Tibial nerve (tissue), 4 donors: Measurements from ENCODE around the gene CCDC61. TPM values are rescaled to one million over a fixed set of nuclear protein-coding genes. Genes with fewer than 3 reads are reported as not detected.

Experiments used
- DNase-seq, 2 donors: peaks; one replicate each; pipeline ENCODE4 v3.0.0-alpha.2; 2019; ENCODE audit warnings: low spot score in 2 of 2
- H3K27ac ChIP-seq, 4 donors: fragments of 200-600 bp; sonication (generic) in 3 of 4; one replicate each; pipeline ENCODE4 v1.5.1; 2017 to 2019; ENCODE audit warnings: mild to moderate bottlenecking in 1 of 4
- H3K27me3 ChIP-seq, 2 donors: fragments of 200-600 bp; sonication (generic) in 1 of 2; one replicate each; pipeline versions ENCODE4 v1.5.1 to v1.6.0; 2017 to 2019
- H3K36me3 ChIP-seq, 3 donors: fragments of 200-600 bp; sonication (generic); one replicate each; pipeline ENCODE4 v1.5.1; 2018 to 2019
- H3K4me1 ChIP-seq, 4 donors: fragments of 200-600 bp; sonication (generic) in 3 of 4; one replicate each; pipeline ENCODE4 v1.5.1; 2017 to 2019
- H3K4me3 ChIP-seq, 4 donors: fragments of 200-600 bp; sonication (generic) in 3 of 4; one replicate each; pipeline ENCODE4 v1.5.1; 2017 to 2019; ENCODE audit warnings: mild to moderate bottlenecking in 1 of 4, moderate library complexity in 1 of 4
- H3K9me3 ChIP-seq, 4 donors: fragments of 200-600 bp; sonication (generic) in 3 of 4; one replicate each; pipeline ENCODE4 v1.5.1; 2017 to 2019
- EP300 ChIP-seq, 2 donors: sonication (generic); formaldehyde crosslinking; IDR thresholded peaks; one replicate each; pipeline ENCODE4 v1.6.1; 2017; ENCODE audit warnings: antibody characterized with exemption in 2 of 2, mild to moderate bottlenecking in 1 of 2
- POLR2A ChIP-seq, 2 donors: fragments of 450-650 bp; IDR thresholded peaks; one replicate each; pipeline ENCODE4 v1.6.1; 2017; ENCODE audit warnings: antibody characterized with exemption in 2 of 2, mild to moderate bottlenecking in 2 of 2, moderate library complexity in 2 of 2
- WGBS, 2 donors: methylation state at CpG; one replicate each; pipeline ENCODE4 v1.1.5; 2018; 5-methylcytosine and 5-hydroxymethylcytosine counted together
- total RNA-seq, 4 donors: library from RNA; depleted of rRNA; stranded (reverse); fragments of >200 nt; gene quantifications; one replicate each; pipeline ENCODE4 v1.1.0, GENCODE V29; 2016
- TF ChIP-seq, protein P1 (sequence below), 5 experiments: fragments of 200-600 bp in 3 of 5; fragments of 450-650 bp in 2 of 5; sonication (generic) in 3 of 5; IDR thresholded peaks; one replicate each; pipeline ENCODE4 v1.5.1; 2016 to 2019; ENCODE audit warnings: antibody characterized with exemption in 5 of 5, mild to moderate bottlenecking in 3 of 5, moderate library complexity in 2 of 5

The CCDC61 gene
- total RNA-seq, 4 donors from 2014 or later: 16.2 to 31.4 (median 21.3) TPM

- Histone ChIP-seq H3K36me3 (peaks cover 0 to 5% (median 0%) of the 10 kb centered on the region in 3 donors), H3K27me3 (peaks cover 0 to 26% of the 10 kb centered on the region in 2 donors), H3K9me3 (peaks cover 0 to 2% (median 0%) of the 10 kb centered on the region in 4 donors), H3K27ac (no peak overlapping the region), H3K4me1 (no peaks in the 10 kb centered on the region), H3K4me3 (no peak overlapping the region)
- 78 to 84% methylated on average over 1 to 5 of the region's 5 CpGs for WGBS, 2 donors
- DNase-seq: no peak
- TF ChIP-seq POLR2A (IDR thresholded peaks at IDR 0.05): no peak
Measured at GRCh38 chr19:46031781-46032596, 36.7 kb downstream of the CCDC61 start.

GRCh38 chr19:46032597-46033025, 37.3 kb downstream of the CCDC61 start:
- H3K36me3 ChIP-seq: peaks cover 0 to 5% (median 0%) of the 10 kb centered on the region in 3 donors
- TF ChIP-seq POLR2A (IDR thresholded peaks at IDR 0.05) (no peak), EP300 (IDR thresholded peaks at IDR 0.05) (no peak)
- TF ChIP-seq, protein P1, sequence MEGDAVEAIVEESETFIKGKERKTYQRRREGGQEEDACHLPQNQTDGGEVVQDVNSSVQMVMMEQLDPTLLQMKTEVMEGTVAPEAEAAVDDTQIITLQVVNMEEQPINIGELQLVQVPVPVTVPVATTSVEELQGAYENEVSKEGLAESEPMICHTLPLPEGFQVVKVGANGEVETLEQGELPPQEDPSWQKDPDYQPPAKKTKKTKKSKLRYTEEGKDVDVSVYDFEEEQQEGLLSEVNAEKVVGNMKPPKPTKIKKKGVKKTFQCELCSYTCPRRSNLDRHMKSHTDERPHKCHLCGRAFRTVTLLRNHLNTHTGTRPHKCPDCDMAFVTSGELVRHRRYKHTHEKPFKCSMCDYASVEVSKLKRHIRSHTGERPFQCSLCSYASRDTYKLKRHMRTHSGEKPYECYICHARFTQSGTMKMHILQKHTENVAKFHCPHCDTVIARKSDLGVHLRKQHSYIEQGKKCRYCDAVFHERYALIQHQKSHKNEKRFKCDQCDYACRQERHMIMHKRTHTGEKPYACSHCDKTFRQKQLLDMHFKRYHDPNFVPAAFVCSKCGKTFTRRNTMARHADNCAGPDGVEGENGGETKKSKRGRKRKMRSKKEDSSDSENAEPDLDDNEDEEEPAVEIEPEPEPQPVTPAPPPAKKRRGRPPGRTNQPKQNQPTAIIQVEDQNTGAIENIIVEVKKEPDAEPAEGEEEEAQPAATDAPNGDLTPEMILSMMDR (IDR thresholded peaks at IDR 0.05): no peak

DNA sequence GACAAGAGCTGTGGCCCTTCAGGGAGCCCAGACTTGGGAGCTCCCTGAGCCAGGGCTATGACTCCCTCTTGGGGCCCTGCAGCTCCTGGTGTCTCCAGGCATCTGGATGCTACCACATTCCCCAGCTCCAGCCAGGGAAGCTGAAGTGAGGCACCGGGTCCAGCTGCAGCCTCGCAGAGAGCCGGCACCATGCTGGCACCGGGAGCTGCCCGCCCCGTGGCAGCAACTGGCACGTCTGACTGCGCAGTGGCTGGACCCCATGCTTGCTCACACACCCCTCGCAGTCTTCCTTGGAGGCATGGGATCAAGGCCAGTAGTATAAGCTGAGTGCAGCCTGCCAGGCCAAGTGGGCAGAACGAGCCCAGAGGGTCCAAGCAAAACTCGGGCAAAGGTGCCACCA, 38.1 kb downstream of the CCDC61 start:
- Histone ChIP-seq H3K27me3 (peaks cover 0 to 13% of the 10 kb centered on the region in 2 donors), H3K27ac (no peak overlapping the region), H3K9me3 (peaks cover 0 to 10% (median 0%) of the 10 kb centered on the region in 4 donors), H3K36me3 (peaks cover 0 to 5% (median 0%) of the 10 kb centered on the region in 3 donors), H3K4me3 (no peak overlapping the region), H3K4me1 (no peaks in the 10 kb centered on the region)
- WGBS, 2 donors: 83 to 97% methylated on average over 6 to 10 of the region's 11 CpGs
- TF ChIP-seq, protein P1 (IDR thresholded peaks at IDR 0.05): no peak
- no peak for TF ChIP-seq EP300 (IDR thresholded peaks at IDR 0.05)
- TF ChIP-seq POLR2A (IDR thresholded peaks at IDR 0.05): no peak
- DNase-seq: no peak

More at GRCh38 chr19:46032597-46033025, 37.3 kb downstream of the CCDC61 start:
- peaks cover 0 to 7% (median 0%) of the 10 kb centered on the region in 4 donors for H3K9me3 ChIP-seq
- DNase-seq: no peak
- H3K27ac ChIP-seq: no peak overlapping the region
- no peaks in the 10 kb centered on the region for H3K4me1 ChIP-seq
- no peak overlapping the region for H3K4me3 ChIP-seq
- WGBS, 2 donors: 97 to 100% methylated on average over 2 to 3 of the region's 3 CpGs
- H3K27me3 ChIP-seq: peaks cover 0 to 21% of the 10 kb centered on the region in 2 donors

- no peak overlapping the region for H3K27ac ChIP-seq
- H3K9me3 ChIP-seq: peaks cover 0 to 10% (median 0%) of the 10 kb centered on the region in 4 donors
- no peaks in the 10 kb centered on the region for H3K4me1 ChIP-seq
- WGBS, 2 donors: 71 to 81% methylated on average over 6 of the region's 6 CpGs
- TF ChIP-seq, protein P1 (IDR thresholded peaks at IDR 0.05): no peak
- TF ChIP-seq POLR2A (IDR thresholded peaks at IDR 0.05): no peak
- peaks cover 0 to 11% (median 0%) of the 10 kb centered on the region in 3 donors for H3K36me3 ChIP-seq
- DNase-seq: no peak
- peaks cover 0 to 12% of the 10 kb centered on the region in 2 donors for H3K27me3 ChIP-seq
- no peak overlapping the region for H3K4me3 ChIP-seq
Measured at GRCh38 chr19:46035546-46035945, 40.3 kb downstream of the CCDC61 start.

DNA sequence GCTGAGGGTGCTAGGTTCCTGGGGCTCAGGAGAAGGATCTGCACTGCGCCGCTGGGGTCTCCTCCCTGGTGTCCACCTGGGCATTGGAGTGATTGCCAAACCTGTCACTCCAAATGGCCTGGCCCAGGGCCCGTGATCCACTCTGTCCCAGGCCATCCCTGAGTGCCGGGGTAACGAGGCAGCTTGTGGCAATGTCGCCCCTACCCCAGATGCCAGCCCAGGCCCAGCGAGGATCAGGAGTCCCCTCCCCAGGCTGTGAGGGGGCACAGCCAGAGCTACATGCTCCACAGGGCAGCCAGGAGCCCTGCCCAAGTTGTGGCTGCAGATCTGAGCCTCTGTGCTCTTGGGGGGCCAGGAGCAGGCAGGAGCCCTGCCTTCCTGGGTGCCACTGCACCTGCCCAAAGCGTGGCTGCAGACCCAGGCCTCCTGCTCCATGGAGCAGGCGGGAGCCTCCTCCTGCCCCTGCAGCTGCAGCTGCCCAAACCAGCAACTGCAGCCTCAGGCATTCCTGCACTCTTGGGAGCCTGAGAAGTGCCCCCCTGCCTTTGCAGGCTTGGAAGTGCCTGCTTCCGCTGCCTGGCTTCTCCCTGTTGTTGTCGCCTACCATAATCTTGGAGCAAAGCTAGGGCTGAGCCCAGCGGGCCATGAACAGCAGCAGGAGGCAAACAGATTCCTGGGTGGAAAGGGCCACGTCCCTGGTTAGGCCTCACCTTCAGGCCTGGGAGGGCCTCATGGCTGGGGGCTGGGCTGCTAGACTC, 40.9 kb downstream of the CCDC61 start:
- Histone ChIP-seq H3K9me3 (peaks cover 0 to 10% (median 0%) of the 10 kb centered on the region in 4 donors), H3K27ac (no peak overlapping the region), H3K4me3 (no peak overlapping the region), H3K27me3 (peaks cover 0 to 12% of the 10 kb centered on the region in 2 donors), H3K4me1 (no peaks in the 10 kb centered on the region), H3K36me3 (peaks cover 0 to 11% (median 0%) of the 10 kb centered on the region in 3 donors)
- WGBS, 2 donors: 68 to 77% methylated on average over 5 to 7 of the region's 13 CpGs
- no peak for DNase-seq
- TF ChIP-seq, protein P1 (IDR thresholded peaks at IDR 0.05): no peak
- TF ChIP-seq EP300 (IDR thresholded peaks at IDR 0.05): no peak
- TF ChIP-seq POLR2A (IDR thresholded peaks at IDR 0.05): no peak
